Type B pancreatic cell (in vitro differentiated cells): Measurements from ENCODE around the gene GPRIN3. TPM values are rescaled to one million over a fixed set of nuclear protein-coding genes. Genes with fewer than 3 reads are reported as not detected.

Experiments used
- DNase-seq: peaks from one replicate; pipeline ENCODE4 v3.0.0; 2021; ENCODE audit warnings: mixed read lengths; ENCODE audit not compliant: unreplicated experiment; ENCODE audit errors: extremely low spot score
- H3K27ac Mint-ChIP-seq: 2 replicates; pipeline ENCODE4 v1.8.0; 2021; ENCODE audit warnings: mild to moderate bottlenecking, mixed read lengths
- H3K27me3 Mint-ChIP-seq: 2 replicates; pipeline ENCODE4 v1.8.0; 2021; ENCODE audit warnings: mixed read lengths
- H3K36me3 Mint-ChIP-seq: 2 replicates; pipeline ENCODE4 v1.8.0; 2021; ENCODE audit warnings: mixed read lengths
- H3K4me1 Mint-ChIP-seq: one replicate; pipeline ENCODE4 v1.8.0; 2021; ENCODE audit warnings: mixed read lengths; ENCODE audit not compliant: unreplicated experiment
- H3K4me3 Mint-ChIP-seq: 2 replicates; pipeline ENCODE4 v1.8.0; 2021; ENCODE audit warnings: mild to moderate bottlenecking, mixed read lengths
- H3K9me3 Mint-ChIP-seq: 2 replicates; pipeline ENCODE4 v1.8.0; 2021; ENCODE audit warnings: mixed read lengths
- CTCF ChIP-seq: fragments of 200-600 bp; sonication (generic); conservative IDR thresholded peaks from 2 replicates; pipeline ENCODE4 v1.5.0; 2021; ENCODE audit warnings: antibody characterized with exemption, mild to moderate bottlenecking
- total RNA-seq: library from RNA; stranded (reverse); gene quantifications from 2 replicates; pipeline ENCODE4 v1.2.1, GENCODE V29; 2021; ENCODE audit warnings: low replicate concordance

The GPRIN3 gene
- total RNA-seq, 1 donor from 2014 or later, result 4.5 TPM

DNA sequence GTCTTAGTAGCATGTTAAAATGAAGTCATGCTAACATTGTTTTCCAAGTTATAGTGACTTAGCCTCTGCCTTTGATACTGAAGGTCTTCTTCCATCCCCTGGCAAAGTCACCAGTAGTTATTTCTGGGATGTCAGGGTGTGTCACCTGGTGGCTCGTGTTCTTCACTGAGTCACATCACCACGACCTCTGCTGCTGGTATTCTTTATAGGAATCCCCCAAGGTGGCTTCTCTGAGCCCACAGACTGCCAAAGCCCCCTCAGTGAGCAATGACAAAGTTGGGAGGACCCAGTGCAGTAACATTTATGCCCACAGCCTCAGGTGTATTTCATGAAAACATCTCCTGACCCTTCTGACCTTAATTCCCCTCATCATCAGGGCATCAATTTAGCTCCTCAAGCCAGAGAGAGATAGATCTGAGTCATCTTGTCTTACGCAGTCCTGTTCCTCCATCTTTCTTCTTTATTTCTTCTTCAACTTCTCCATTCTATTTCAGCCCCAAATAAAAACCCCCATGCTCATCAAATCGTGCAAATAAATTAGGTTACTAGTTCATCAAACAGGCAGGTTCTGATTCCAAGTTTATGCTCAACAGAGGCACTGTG, 29.3 kb upstream of the GPRIN3 start:
- peaks cover 4% of the 10 kb centered on the region for H3K27me3 Mint-ChIP-seq
- H3K36me3 Mint-ChIP-seq, result no peaks in the 10 kb centered on the region
- H3K27ac Mint-ChIP-seq, result no peak overlapping the region
- no peak for TF ChIP-seq CTCF
- H3K4me3 Mint-ChIP-seq, result no peak overlapping the region
- no peaks in the 10 kb centered on the region for H3K9me3 Mint-ChIP-seq
- no peak for DNase-seq
- H3K4me1 Mint-ChIP-seq, result no peaks in the 10 kb centered on the region

- Mint-ChIP-seq H3K27me3 (peaks cover 7% of the 10 kb centered on the region), H3K9me3 (peaks cover 5% of the 10 kb centered on the region), H3K36me3 (no peaks in the 10 kb centered on the region), H3K27ac (no peak overlapping the region), H3K4me3 (no peak overlapping the region), H3K4me1 (no peaks in the 10 kb centered on the region)
- DNase-seq, result no peak
- no peak for TF ChIP-seq CTCF
These were observed 27.2 kb upstream of the GPRIN3 start for GRCh38 chr4:89334830-89335229.

GRCh38 chr4:89334311-89334710, 26.7 kb upstream of the GPRIN3 start:
- Mint-ChIP-seq H3K27ac (no peak overlapping the region), H3K36me3 (no peaks in the 10 kb centered on the region), H3K4me1 (no peaks in the 10 kb centered on the region), H3K9me3 (peaks cover 5% of the 10 kb centered on the region), H3K27me3 (peaks cover 7% of the 10 kb centered on the region), H3K4me3 (no peak overlapping the region)
- DNase-seq, result no peak
- TF ChIP-seq CTCF, result no peak

DNA sequence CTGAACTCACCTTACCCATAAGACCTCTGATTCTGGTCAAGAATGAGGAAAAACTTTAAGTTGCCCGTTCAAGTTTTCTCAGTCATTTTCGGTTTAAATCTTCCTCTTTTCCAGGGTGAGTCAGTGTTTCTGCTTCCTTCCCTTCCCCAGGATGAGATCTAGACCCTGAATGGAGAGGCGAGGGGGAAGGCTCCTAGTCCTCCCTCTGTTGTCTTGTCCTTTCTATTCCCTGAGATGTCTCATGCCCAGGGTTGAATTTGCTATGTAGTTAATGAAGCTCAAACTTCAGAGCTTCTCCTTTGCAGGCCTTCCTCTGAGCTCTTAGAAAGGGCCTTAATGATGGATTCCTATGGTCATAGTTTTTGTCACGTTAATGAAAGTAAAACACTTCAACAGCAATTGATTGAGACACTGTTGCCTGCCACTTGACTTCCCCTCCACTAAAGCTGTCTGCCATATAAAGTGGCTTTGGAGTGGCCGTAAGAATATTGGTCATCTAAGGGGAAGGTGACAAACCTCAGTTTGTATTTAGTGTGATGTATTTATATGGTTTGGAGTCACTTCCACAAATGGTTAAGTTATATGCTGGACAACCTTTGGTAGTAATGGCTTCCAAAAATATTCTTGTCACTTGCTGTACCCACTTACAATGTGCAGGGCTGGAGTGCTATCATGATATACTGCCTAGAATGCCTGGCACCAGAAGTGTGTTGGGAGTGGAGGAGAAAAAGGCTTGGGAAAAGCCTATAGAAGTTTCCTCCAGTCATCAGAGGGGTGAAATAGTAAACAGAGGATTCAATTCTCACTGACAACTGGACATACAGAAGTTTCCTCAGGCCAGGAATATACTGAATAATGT, 24.3 kb upstream of the GPRIN3 start:
- no peak overlapping the region for H3K27ac Mint-ChIP-seq
- H3K4me1 Mint-ChIP-seq, result no peaks in the 10 kb centered on the region
- no peak overlapping the region for H3K4me3 Mint-ChIP-seq
- no peak for TF ChIP-seq CTCF
- peaks cover 5% of the 10 kb centered on the region for H3K9me3 Mint-ChIP-seq
- no peaks in the 10 kb centered on the region for H3K36me3 Mint-ChIP-seq
- no peak for DNase-seq
- H3K27me3 Mint-ChIP-seq, result peaks cover 3% of the 10 kb centered on the region

DNA sequence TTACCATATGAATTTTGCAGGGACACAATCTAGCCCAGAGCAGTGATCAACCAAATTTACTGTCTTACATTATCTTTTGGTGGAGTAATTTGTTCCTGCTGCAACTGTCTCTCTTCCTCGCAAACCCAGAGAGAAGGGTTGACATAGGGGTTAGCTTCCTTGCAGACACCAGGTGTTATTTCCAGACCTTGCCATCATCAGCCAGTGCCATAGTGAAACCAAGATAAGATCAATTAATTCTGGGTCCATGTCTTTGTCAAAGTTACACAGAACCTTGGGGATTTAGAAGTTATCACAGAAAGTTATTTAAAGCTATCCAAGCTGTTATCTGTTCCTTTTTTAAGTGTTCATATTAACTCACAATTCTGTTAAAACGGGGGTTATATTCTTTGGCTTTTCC, 23.6 kb upstream of the GPRIN3 start:
- Mint-ChIP-seq H3K27me3 (peaks cover 3% of the 10 kb centered on the region), H3K27ac (no peak overlapping the region), H3K9me3 (peaks cover 5% of the 10 kb centered on the region), H3K36me3 (no peaks in the 10 kb centered on the region), H3K4me1 (no peaks in the 10 kb centered on the region), H3K4me3 (no peak overlapping the region)
- TF ChIP-seq CTCF, result no peak
- DNase-seq, result no peak
